HTERT RPE-1 (cell line): ENCODE measurements around the gene WDCP.
"Not testable (repeated sequence)": the region's sequence is repeated elsewhere in the genome, so short reads cannot be mapped to it uniquely, and the experiment has no call there.

Source experiments
- in situ Hi-C: fragments of 300-500 bp; cut with MboI; formaldehyde crosslinking; loops from 4 replicates; pipeline ENCODE4 v1.14.3; 2020; ENCODE audit warnings: low sequenced_read_pairs

The WDCP gene

GRCh38 chr2:24072259-24072658, 25.1 kb upstream of the WDCP start:
- in situ Hi-C loops = no loop called here

- in situ Hi-C loops = no loop called here
Observed at GRCh38 chr2:24065341-24065740, 18.1 kb upstream of the WDCP start.

DNA sequence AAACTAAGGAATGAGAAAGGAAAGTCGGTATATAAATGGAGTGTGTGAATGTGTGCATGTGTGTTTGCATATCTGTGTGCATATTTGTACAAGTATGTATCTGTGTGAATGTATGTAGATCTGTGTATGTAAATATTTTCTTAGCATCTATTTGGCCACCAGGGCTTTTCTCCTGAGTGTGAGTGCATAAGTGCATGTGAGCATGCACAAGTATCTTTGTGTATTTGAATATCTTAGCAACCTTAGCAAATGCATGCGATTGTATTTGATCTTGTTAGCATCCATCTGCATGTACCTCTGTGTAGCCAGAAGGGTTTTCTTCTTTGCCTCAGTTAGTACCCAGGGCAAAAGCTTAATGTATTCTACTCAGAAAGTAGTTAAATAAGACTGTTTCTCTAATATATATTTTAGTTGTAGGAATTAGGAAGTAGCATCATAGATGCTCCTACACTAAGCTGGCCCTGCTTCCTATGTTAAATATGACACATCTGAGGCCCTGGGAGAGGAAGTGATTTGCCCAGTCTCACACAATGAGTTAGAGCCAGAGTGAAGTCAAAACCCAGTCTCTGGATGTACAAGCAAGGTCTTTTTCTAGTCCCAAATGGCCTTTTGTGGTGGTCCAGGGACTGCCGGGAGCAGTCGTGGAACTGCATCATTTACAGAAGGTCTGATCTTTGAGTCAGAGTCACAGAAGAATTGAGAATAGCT, 11.5 kb upstream of the WDCP start:
- in situ Hi-C loops = no loop called here

DNA sequence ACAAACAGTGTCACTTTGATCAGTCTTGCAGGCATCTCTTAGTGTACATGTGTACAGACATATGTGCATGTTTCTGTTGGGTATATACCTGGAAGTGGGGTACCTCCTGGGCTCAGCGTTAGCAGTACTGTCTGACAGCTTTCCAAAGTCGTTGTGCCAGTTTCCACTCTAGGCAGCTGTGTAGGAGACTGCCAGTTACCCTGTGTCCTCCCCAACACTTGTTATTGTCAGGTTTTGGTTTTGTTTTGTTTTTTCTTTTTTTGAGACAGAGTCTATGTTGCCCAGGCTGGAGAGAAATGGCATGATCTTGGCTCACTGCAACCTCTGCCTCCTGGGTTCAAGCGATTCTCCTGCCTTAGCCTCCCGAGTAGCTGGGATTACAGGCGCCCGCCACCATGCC, 8.6 kb upstream of the WDCP start:
- in situ Hi-C loops = no loop called here

GRCh38 chr2:24054366-24055010, 7.3 kb upstream of the WDCP start:
- in situ Hi-C loops = no loop called here

- in situ Hi-C loops = no loop called here
Observed at GRCh38 chr2:24052951-24053350, 5.8 kb upstream of the WDCP start.

- in situ Hi-C loops = no loop called here
Observed at GRCh38 chr2:24051833-24052232, 4.6 kb upstream of the WDCP start.

DNA sequence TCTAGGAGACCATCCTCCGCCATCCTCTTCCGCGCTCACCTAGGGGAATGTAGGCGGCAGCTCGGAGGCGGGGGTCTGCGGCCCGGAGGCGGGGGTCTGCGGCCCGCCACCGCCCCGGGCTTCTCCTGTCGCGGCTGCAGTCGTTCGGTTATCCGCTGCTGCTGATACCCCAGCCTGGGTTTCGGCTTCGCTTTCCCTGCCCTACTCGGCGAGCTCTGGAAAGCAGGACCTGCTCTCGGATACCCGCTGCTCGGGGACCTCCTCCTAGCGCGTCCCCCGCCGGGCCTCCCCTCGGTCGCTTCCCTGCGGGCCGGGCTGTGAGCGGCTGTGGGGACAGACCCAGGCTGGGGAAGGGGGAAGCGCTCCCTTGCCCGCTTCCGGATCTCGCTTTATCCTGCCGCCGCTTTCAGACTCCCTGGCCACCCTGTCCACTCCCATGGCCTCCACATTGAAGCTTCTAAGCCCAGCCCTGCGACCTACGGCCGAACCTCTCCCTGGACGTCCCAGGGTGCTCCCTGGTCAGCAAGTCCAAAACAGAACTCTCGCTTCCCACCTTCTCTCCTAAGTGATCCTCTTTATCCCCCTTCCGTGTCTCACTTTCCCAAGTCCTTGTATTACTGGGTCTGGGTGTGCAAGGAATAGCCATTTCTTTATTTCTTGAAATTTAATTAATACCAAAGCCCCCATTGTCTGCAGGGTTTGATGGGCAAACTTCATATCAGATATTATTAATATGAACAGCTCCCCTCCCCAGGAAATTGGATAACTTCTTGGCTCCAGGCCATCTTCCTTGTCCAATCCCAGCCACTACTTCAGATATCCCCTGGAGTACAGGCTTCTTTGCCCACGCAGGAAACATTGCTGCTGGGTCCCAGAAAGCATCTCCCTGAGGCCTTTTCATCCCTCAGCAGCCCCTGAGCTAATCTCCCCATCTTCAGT, 3.1 kb upstream of the WDCP start:
- in situ Hi-C loops = no loop called here

GRCh38 chr2:24049485-24050021, 2.4 kb upstream of the WDCP start, which contains the start of gene FKBP1B:
TSS of gene FKBP1B (plus strand) at chr2:24049741. CDS start at chr2:24049850, 109 bp downstream.
- in situ Hi-C loops = no loop called here

- in situ Hi-C loops = no loop called here
Observed at GRCh38 chr2:24048769-24049484, 1.7 kb upstream of the WDCP start.

- in situ Hi-C loops = no loop called here
Observed at GRCh38 chr2:24047703-24048033, 477 bp upstream of the WDCP start.

DNA sequence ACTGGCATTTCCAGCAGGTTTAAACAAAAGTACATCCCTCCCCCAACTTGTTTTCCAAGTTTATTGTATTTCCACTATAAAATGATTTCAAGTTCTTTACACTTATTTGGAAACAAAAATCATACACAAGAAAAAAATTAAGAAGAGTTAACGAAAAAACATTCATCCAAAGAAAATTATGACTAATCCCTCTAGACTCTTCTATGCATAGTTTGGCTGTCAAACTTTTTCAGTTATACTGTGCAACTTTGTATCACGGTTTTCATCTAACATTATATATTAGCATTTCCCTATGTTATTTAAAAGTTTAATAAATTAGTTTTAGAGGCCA, 627 bp downstream of the WDCP start:
- in situ Hi-C loops = no loop called here

- in situ Hi-C loops = no loop called here
Observed at GRCh38 chr2:24045511-24046508, 1.4 kb downstream of the WDCP start.

DNA sequence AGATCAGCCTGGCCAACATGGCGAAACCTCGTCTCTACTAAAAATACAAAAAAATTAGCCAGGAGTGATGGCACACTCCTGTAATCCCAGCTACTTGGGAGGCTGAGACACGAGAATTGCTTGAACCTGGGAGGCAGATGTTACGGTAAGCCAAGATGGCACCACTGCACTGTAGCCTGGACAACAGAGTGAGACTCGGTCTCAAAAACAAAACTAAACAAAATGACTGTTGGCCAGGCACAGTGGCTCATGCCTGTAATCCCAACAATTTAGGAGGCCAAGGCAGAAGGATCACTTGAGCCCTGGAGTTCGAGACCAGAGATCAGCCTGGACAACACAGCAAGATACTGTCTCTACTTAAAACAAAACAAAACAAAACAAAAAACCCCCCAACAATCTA, 4.1 kb downstream of the WDCP start:
- in situ Hi-C loops = not testable (repeated sequence)

DNA sequence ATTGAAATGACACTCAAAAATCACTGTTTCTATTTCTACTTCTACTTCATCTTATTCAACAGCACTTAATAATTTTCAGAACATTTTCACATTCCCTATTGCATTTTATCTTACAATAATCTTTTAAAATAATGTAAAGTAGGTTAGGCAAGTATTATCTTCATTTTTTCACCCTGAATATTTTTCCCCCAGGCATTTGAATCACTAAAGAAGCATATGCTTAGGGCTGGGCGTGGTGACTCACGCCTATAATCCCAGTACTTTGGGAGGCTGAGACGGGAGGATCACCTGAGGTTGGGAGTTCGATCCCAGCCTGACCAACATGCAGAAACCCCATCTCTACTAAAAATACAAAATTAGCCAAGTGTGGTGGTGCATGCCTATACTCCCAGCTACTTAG, 6.7 kb downstream of the WDCP start:
- in situ Hi-C loops = no loop called here

- in situ Hi-C loops = no loop called here
Observed at GRCh38 chr2:24038786-24039499, 8.2 kb downstream of the WDCP start.

GRCh38 chr2:24026233-24026632, 21.0 kb downstream of the WDCP start:
- in situ Hi-C loops = no loop called here

- in situ Hi-C loops = no loop called here
Observed at GRCh38 chr2:24024996-24025663, 22.1 kb downstream of the WDCP start.

GRCh38 chr2:24024018-24024417, 23.2 kb downstream of the WDCP start:
- in situ Hi-C loops = no loop called here
